ENCODE results near the gene OBSCN. TPM values are rescaled to one million over a fixed set of nuclear protein-coding genes. Genes with fewer than 3 reads are reported as not detected.
"Not testable (repeated sequence)": the region's sequence is repeated elsewhere in the genome, so short reads cannot be mapped to it uniquely, and the experiment has no call there.

The OBSCN gene
- total and polyA plus RNA-seq, 2 experiments from 2014 or later = 1.1 to 5.2 TPM

DNA sequence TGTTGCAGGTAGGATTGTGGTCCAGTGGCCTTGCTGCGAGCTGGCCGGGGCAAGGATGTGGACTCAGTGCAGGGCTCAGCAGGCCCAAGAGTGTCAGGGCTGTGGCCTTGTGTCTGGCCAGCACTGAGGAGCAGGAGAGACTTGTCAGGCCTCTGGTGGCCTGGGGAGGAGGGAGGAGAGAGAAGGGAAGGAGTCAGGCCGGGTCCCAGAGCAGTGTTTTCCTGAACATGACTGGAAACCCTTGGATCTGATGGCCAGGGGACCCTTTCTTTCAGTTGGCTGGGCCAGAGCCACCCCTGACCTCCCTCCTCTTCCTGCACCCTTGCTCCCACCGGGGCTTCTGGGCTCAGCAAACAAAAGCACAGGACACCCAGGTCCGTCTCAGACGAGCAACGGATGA is 37.2 kb upstream of the OBSCN start:
- TF ChIP-seq EZH2 (IDR thresholded peaks at IDR 0.05; ENCODE audit: insufficient read depth, poor library complexity, severe bottlenecking) = no peak
- TF ChIP-seq EZH2phosphoT487 (IDR thresholded peaks at IDR 0.05; ENCODE audit: insufficient read depth, low read depth) = no peak
- H2AFZ ChIP-seq = no peak overlapping the region
- no peak overlapping the region for H3K4me2 ChIP-seq (ENCODE audit: unreplicated experiment)
- H3K27ac ChIP-seq = no peak overlapping the region
- WGBS, 2 experiments (ENCODE audit: low coverage in 1 of 2, low lambda C conversion rate in 2 of 2, missing lambda C conversion rate in 2 of 2) = 83 to 87% methylated on average over 6 to 7 of the region's 7 CpGs
- H4K20me1 ChIP-seq (ENCODE audit: insufficient read depth) = no peaks in the 10 kb centered on the region
- no peaks in the 10 kb centered on the region for H3K36me3 ChIP-seq (ENCODE audit: low read depth)
- peaks cover 49% of the 10 kb centered on the region for H3K79me2 ChIP-seq (ENCODE audit: insufficient read depth)
- H3K4me1 ChIP-seq (ENCODE audit: insufficient read depth) = peaks cover 6% of the 10 kb centered on the region; the same call in 1 of the 2 replicates
- in situ Hi-C loops (cut with MboI) = no loop called here
- H3F3A ChIP-seq (ENCODE audit: insufficient read depth) = no peaks in the 10 kb centered on the region
- H3K9me2 ChIP-seq (ENCODE audit: insufficient read depth) = no peaks in the 10 kb centered on the region
- H3K27me3 ChIP-seq (replicated peaks; ENCODE audit: insufficient read depth) = no peaks in the 10 kb centered on the region
- H3K9ac ChIP-seq = no peak overlapping the region
- no peak overlapping the region for H3K4me3 ChIP-seq
- no peak for DNase-seq
- H3K9me3 ChIP-seq (ENCODE audit: low read depth) = no peaks in the 10 kb centered on the region

DNA sequence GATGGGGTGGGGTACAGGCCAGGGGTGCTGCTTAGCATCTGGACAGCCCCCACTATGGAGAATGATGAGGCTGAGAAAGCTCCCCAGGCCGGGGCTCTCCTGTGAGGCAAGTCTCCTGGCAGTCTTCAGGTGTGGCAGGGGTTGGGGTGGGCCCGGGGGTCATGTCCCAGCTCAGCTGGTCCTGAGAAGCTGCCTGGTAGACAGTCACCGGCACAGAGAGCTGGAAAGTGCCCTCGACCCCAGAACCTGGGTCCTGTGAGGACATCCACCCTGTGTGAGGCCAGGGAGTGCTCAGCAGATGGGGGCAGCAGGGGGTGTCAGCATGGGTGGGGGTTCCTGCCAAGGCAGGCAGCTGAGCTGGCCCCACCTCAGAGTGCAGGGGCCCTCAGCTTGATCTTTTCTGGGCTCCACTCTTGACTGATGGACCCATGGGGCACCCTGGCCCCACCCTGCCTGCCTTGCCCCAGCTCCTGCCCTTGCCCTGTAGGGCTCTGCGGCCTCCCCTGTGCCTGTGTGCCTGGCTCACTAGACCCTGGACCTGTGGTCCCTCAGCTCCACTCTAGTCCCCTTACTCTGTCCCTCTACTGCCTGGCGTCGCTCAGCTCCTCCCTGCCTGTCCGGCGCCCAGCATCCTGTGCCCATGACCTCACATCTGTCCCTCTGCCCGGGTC is 36.5 kb upstream of the OBSCN start:
- Histone ChIP-seq H3K36me3 (ENCODE audit: low read depth) (no peaks in the 10 kb centered on the region), H3K27me3 (replicated peaks; ENCODE audit: insufficient read depth) (no peaks in the 10 kb centered on the region), H3K4me2 (ENCODE audit: unreplicated experiment) (no peak overlapping the region), H3K9me2 (ENCODE audit: insufficient read depth) (no peaks in the 10 kb centered on the region), H2AFZ (no peak overlapping the region), H3K4me3 (no peak overlapping the region), H3F3A (ENCODE audit: insufficient read depth) (no peaks in the 10 kb centered on the region), H3K79me2 (ENCODE audit: insufficient read depth) (peaks cover 47% of the 10 kb centered on the region), H3K9ac (no peak overlapping the region), H3K27ac (no peak overlapping the region), H3K9me3 (ENCODE audit: low read depth) (no peaks in the 10 kb centered on the region), H3K4me1 (ENCODE audit: insufficient read depth) (peaks cover 6% of the 10 kb centered on the region; the same call in 1 of the 2 replicates), H4K20me1 (ENCODE audit: insufficient read depth) (no peaks in the 10 kb centered on the region)
- no peak for DNase-seq
- TF ChIP-seq EZH2phosphoT487 (IDR thresholded peaks at IDR 0.05; ENCODE audit: insufficient read depth, low read depth) = no peak
- no peak for TF ChIP-seq EZH2 (IDR thresholded peaks at IDR 0.05; ENCODE audit: insufficient read depth, poor library complexity, severe bottlenecking)
- 77 to 79% methylated on average over 8 to 10 of the region's 10 CpGs for WGBS, 2 experiments (ENCODE audit: low coverage in 1 of 2, low lambda C conversion rate in 2 of 2, missing lambda C conversion rate in 2 of 2)
- in situ Hi-C loops (cut with MboI) = no loop called here

DNA sequence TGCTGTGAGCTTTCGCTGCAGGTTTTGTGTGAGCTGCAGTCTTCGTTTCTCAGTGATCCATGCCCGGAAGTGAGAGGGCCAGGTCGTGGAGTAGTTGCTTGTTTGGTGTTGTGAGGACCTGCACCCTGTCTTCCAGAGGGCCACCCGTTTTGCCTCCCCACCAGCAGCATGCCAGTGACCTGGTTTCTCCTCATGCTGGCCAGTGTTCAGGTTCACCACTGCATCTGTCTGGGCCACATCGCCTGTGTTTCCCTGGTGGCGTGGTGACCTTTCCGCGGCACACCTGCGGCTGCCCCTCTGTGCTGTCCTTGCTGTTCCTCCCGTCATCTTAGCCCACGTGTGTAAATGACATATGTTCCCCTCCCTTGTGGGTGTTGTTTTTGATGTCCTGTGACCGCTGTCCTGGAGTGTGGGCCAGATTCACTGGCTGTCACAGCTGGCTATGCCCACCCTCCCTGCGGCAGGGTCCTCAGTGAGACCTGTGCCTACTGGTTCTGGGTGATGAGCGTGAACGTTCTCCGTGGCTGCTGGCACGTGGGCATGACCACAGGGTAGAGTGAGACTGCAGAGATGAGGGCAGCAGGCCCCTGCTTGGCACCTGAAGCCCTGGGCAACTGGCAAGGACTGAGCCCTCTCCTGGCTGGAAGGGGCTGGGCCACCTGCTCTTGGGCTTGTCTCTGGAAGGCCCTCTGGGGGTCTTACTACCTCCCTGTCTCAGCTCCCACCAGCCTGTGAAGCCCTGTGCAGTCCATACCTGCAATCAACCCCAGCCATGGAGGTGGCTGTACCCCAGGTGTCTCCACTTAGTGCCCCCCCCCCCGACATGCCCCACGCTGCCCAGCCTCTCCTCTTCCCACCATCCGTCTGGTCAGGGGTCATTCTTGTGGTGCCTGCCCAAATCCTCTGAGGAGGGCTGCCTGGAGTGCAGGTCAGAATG is 35.0 kb upstream of the OBSCN start:
- H3K9me3 ChIP-seq (ENCODE audit: low read depth) = no peaks in the 10 kb centered on the region
- no peak overlapping the region for H2AFZ ChIP-seq
- H3K4me3 ChIP-seq = no peak overlapping the region
- H3K4me2 ChIP-seq (ENCODE audit: unreplicated experiment) = no peak overlapping the region
- H3F3A ChIP-seq (ENCODE audit: insufficient read depth) = no peaks in the 10 kb centered on the region
- in situ Hi-C loops (cut with MboI) = no loop called here
- no peak overlapping the region for H3K9ac ChIP-seq
- no peak overlapping the region for H3K27ac ChIP-seq
- H3K27me3 ChIP-seq (replicated peaks; ENCODE audit: insufficient read depth) = no peaks in the 10 kb centered on the region
- no peaks in the 10 kb centered on the region for H3K4me1 ChIP-seq (ENCODE audit: insufficient read depth)
- peaks cover 32% of the 10 kb centered on the region for H3K79me2 ChIP-seq (ENCODE audit: insufficient read depth)
- no peaks in the 10 kb centered on the region for H3K9me2 ChIP-seq (ENCODE audit: insufficient read depth)
- TF ChIP-seq EZH2 (IDR thresholded peaks at IDR 0.05; ENCODE audit: insufficient read depth, poor library complexity, severe bottlenecking) (no peak), EZH2phosphoT487 (IDR thresholded peaks at IDR 0.05; ENCODE audit: insufficient read depth, low read depth) (no peak)
- WGBS, 2 experiments (ENCODE audit: low coverage in 1 of 2, low lambda C conversion rate in 2 of 2, missing lambda C conversion rate in 2 of 2) = 86% methylated on average over 21 of the region's 21 CpGs
- no peaks in the 10 kb centered on the region for H3K36me3 ChIP-seq (ENCODE audit: low read depth)
- H4K20me1 ChIP-seq (ENCODE audit: insufficient read depth) = no peaks in the 10 kb centered on the region
- DNase-seq = no peak

DNA sequence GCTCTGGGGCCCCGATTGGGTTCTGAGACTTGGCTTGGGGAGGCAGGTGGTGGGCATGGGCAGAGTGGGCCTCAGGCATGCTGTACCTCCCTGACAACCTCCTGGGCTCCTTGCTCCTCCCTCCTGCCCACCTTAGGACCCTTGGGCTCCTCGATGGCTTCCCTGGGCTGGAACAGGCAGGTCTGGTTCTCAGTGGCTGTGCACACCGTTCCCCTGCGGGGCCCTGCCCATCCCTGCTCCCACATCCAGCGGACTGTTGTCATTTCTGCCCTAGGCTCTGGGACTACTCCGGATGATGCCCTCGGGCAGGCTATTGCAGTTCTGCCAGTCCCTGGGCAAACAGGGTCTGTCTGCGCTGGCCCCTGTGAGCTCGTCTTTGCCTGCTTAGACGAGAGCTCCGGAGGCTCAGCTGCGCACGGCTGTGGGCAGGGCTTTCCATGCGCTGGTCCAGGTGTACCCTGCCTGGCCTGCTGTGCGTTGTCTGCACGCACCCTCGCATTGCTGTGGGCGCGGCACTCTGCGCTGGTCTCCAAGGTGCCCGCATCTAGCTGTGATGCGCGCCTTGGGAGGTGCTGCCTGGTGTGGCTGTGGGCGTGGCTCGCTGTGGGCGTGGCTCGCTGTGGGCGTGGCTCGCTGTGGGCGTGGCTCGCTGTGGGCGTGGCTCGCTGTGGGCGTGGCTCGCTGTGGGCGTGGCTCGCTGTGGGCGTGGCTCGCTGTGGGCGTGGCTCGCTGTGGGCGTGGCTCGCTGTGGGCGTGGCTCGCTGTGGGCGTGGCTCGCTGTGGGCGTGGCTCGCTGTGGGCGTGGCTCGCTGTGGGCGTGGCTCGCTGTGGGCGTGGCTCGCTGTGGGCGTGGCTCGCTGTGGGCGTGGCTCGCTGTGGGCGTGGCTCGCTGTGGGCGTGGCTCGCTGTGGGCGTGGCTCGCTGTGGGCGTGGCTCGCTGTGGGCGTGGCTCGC is 34.0 kb upstream of the OBSCN start:
- H2AFZ ChIP-seq, H3K9ac ChIP-seq: not testable (repeated sequence)

More for the DNA sequence above, 34.0 kb upstream of the OBSCN start:
- H4K20me1 ChIP-seq (ENCODE audit: insufficient read depth); in situ Hi-C loops (cut with MboI); H3F3A ChIP-seq (ENCODE audit: insufficient read depth); H3K27me3 ChIP-seq (replicated peaks; ENCODE audit: insufficient read depth); H3K27ac ChIP-seq; H3K4me1 ChIP-seq (ENCODE audit: insufficient read depth); H3K36me3 ChIP-seq (ENCODE audit: low read depth); H3K9me3 ChIP-seq (ENCODE audit: low read depth); H3K4me3 ChIP-seq; H3K9me2 ChIP-seq (ENCODE audit: insufficient read depth); H3K4me2 ChIP-seq (ENCODE audit: unreplicated experiment): not testable (repeated sequence)
- 55 to 63% methylated on average over 28 to 35 of the region's 69 CpGs for WGBS, 2 experiments (ENCODE audit: low coverage in 1 of 2, low lambda C conversion rate in 2 of 2, missing lambda C conversion rate in 2 of 2)
- peaks cover 23% of the 10 kb centered on the region; the same call in 1 of the 2 replicates for H3K79me2 ChIP-seq (ENCODE audit: insufficient read depth)
- peak; percentile 31 for DNase-seq
